ENCODE measurements around the gene DPP6. TPM values are rescaled to one million over a fixed set of nuclear protein-coding genes. Genes with fewer than 3 reads are reported as not detected.

Gene DPP6
- total RNA-seq, 1 donor from 2014 or later, result not detected

- no peak for DNase-seq (ENCODE audit: extremely low read depth, low read depth, low spot score)
These were observed 791.6 kb downstream of the DPP6 start for GRCh38 chr7:154843670-154844237.

DNA sequence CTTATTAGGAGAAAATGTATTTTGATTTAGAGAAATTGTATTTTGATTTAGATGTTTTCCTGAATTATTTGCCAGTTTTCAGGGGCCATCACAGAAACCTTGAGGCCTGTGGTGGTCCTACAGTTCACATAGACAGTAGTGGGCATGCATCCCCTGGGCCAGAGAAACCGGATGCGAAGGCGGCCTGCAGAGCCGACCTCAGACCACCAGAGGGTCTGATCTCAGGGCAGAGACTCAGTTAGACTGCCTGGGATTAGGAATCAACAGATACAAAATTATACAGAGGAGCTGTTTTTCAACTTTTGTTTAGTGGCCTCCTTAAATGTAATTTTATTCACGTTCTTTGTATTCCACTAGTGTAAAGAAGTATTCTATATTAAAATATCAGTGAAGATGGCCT is 792.3 kb downstream of the DPP6 start:
- no peak for DNase-seq (ENCODE audit: extremely low read depth, low read depth, low spot score)

- no peak for DNase-seq (ENCODE audit: extremely low read depth, low read depth, low spot score)
These were observed 792.8 kb downstream of the DPP6 start for GRCh38 chr7:154844955-154845354.

DNA sequence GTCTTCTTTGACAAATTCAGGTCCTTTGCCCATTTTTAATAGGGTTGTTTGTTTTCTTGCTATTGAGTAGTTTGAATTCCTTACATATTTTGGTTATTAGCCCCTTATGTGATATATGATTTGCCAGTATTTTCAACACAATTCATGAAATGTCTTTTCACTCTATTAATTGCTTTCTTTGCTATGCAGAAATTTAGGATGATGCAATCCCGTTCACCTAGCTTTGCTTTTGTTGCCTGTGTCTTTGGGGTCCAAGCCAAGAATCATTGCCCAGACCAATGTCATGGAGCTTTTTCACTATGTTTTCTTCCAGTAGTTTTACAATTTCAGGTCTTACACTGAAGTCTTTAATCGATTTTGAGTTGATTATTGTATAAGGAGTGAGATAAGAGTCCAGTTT is 796.3 kb downstream of the DPP6 start:
- DNase-seq (ENCODE audit: extremely low read depth, low read depth, low spot score), result no peak

DNA sequence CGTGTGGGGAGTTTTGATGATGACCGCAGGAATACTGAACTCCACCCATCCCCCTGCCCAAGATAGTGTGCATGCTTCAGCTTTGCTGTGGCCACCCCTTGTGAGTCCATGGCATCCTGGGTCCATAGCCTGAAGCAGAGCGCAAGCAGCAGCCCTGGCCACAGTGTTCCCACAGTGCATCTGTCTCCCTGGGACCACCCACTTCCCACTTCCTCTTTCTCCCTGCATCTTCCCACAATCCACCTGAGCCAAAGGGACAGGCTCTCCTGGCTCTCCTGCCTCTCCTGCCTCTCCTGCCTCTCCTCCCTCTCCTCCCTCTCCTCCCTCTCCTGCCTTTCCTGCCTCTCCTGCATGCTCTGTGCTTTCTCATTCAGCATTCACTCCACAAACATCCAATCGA is 800.0 kb downstream of the DPP6 start:
- no peak for DNase-seq (ENCODE audit: extremely low read depth, low read depth, low spot score)

GRCh38 chr7:154853063-154853726 is 801.0 kb downstream of the DPP6 start:
- DNase-seq (ENCODE audit: extremely low read depth, low read depth, low spot score), result no peak

- no peak for DNase-seq (ENCODE audit: extremely low read depth, low read depth, low spot score)
These were observed 801.5 kb downstream of the DPP6 start for GRCh38 chr7:154853727-154854095.

- no peak for DNase-seq (ENCODE audit: extremely low read depth, low read depth, low spot score)
These were observed 802.6 kb downstream of the DPP6 start for GRCh38 chr7:154854836-154855235.

GRCh38 chr7:154855366-154855765 is 803.2 kb downstream of the DPP6 start:
- no peak for DNase-seq (ENCODE audit: extremely low read depth, low read depth, low spot score)

GRCh38 chr7:154856733-154857132 is 804.5 kb downstream of the DPP6 start:
- no peak for DNase-seq (ENCODE audit: extremely low read depth, low read depth, low spot score)

GRCh38 chr7:154857240-154857639 is 805.0 kb downstream of the DPP6 start:
- DNase-seq (ENCODE audit: extremely low read depth, low read depth, low spot score), result no peak

GRCh38 chr7:154857728-154858681 is 805.8 kb downstream of the DPP6 start:
- DNase-seq (ENCODE audit: extremely low read depth, low read depth, low spot score), result no peak

- no peak for DNase-seq (ENCODE audit: extremely low read depth, low read depth, low spot score)
These were observed 806.8 kb downstream of the DPP6 start for GRCh38 chr7:154858836-154859537.

GRCh38 chr7:154859747-154860620 is 807.8 kb downstream of the DPP6 start:
- no peak for DNase-seq (ENCODE audit: extremely low read depth, low read depth, low spot score)

DNA sequence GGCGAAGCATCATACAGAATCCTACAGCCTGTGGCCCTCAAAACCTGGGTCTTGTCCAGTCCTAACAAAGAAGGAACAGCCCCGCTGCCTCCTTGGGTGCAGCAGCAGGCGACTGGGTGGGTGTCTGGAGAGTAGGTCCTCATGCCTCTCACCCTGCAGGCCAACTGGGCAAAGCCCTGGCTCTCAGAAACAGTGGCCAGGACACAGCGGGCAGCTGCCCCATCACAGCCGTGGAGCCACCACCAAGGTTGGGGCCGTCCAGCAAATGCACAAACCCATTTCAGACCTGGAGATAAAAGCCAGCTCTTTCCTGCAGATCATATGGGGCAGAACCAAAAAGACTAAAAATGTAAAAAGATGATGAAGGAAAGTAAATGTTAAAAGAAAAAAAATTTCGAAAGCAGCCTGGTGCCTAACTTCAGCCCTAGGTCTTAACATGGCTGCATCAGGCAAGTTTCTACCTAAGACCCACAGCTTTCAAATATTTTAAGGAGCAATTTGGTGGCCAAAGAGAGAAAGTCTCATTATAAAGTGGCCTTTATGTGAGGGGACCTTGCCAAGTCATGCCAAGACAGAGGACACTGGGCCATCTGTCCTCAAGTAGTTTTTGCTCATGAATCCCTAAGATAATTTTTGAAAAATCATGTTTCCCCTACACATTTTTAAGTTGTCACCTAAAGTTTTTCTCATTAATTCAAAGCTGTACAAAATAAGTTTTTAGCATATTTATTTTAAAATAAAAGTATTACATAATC is 808.6 kb downstream of the DPP6 start:
- DNase-seq (ENCODE audit: extremely low read depth, low read depth, low spot score), result no peak

GRCh38 chr7:154861589-154861988 is 809.4 kb downstream of the DPP6 start:
- DNase-seq (ENCODE audit: extremely low read depth, low read depth, low spot score), result no peak

GRCh38 chr7:154862153-154862791 is 810.1 kb downstream of the DPP6 start:
- no peak for DNase-seq (ENCODE audit: extremely low read depth, low read depth, low spot score)

- DNase-seq (ENCODE audit: extremely low read depth, low read depth, low spot score), result no peak
These were observed 811.7 kb downstream of the DPP6 start for GRCh38 chr7:154863766-154864522.
